HUES6 (cell line): ENCODE data around the gene ZG16B.

Source experiments
- H3K27ac ChIP-seq: 2 replicates; pipeline ENCODE4 v1.7.0; 2013; ENCODE audit warnings: low read depth, mild to moderate bottlenecking, low read length, inconsistent platforms
- H3K27me3 ChIP-seq: 2 replicates; pipeline ENCODE4 v1.6.1; 2013; ENCODE audit warnings: low read length; ENCODE audit not compliant: control insufficient read depth, insufficient read depth
- H3K36me3 ChIP-seq: 2 replicates; pipeline ENCODE4 v1.6.1; 2013; ENCODE audit warnings: low read length; ENCODE audit not compliant: control insufficient read depth, insufficient read depth
- H3K4me1 ChIP-seq: 2 replicates; pipeline ENCODE4 v1.6.1; 2013; ENCODE audit warnings: low read length; ENCODE audit not compliant: control insufficient read depth, insufficient read depth
- H3K4me3 ChIP-seq: 2 replicates; pipeline ENCODE4 v1.5.1; 2013; ENCODE audit warnings: low read depth, low read length
- H3K9ac ChIP-seq: one replicate; pipeline ENCODE4 v1.6.1; 2013; ENCODE audit warnings: mild to moderate bottlenecking, low read length
- H3K9me3 ChIP-seq: 2 replicates; pipeline ENCODE4 v1.6.1; 2013; ENCODE audit warnings: low read depth, low read length; ENCODE audit not compliant: control insufficient read depth, insufficient read depth

Gene ZG16B

DNA sequence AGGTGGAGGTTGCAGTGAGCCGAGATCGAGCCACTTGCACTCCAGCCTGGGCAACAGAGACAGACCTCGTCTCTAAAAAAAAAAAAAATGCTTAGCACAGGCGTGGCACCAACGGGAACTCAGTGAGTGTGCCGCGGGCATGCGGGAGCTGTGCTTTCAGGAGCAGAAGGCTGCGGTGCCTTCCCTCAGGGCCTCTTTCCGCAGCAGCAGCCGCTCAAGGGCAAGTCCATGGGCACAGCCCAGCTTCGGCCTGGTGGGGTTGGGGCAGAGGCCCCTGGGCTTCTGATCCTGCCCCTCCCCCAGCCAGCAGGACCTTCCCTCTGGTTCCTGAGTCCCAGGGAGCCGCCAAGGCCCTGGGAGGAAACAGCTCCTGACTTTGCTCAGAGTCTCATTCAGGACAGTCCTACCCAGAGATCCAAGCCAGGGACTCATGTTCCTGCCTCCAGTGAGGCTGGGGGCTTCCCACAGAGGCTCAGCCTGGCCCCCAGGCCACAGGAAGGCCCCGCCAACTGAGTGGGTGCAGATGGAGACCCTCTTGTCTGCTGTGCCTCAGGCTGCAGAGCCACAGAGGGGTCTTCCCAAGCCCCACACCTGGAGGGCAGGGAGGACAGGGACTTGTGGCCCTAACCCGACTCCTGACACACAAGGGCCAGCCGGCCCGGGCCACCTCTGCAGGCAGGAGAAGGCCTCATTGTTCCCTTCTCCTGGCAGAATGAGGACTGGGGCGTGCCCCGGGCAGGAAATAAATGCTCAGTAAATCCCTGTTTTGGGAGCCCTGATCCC, 3.3 kb upstream of the ZG16B start:
- Histone ChIP-seq H3K4me1 (peaks cover 5% of the 10 kb centered on the region; the same call in 1 of the 2 replicates), H3K27ac (no peak overlapping the region), H3K36me3 (no peaks in the 10 kb centered on the region), H3K9ac (no peak overlapping the region), H3K4me3 (no peak overlapping the region), H3K27me3 (no peaks in the 10 kb centered on the region), H3K9me3 (no peaks in the 10 kb centered on the region)

DNA sequence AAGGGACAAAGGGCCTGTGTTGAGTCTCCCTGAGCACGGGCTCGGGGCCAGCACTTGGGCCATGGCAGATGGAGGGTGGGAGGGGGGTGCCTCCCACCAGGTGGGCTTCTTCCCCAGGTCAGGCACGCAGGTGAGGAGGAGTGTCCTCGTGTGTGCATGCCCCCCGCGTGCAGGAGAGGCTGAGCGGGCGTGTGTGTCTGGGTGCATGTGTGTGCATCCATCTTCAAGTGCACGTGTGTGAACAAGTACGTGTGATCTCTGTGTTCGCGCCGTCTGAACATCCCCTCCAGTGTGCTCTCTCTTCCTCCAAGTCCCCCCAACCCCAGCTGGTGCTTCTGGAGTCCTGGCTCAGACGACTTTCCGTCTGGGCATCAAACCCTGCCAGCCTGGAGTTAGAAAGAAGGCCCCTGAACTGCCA, 2.7 kb upstream of the ZG16B start:
- no peak overlapping the region for H3K9ac ChIP-seq
- no peaks in the 10 kb centered on the region for H3K36me3 ChIP-seq
- H3K27ac ChIP-seq = no peak overlapping the region
- H3K4me1 ChIP-seq = peaks cover 5% of the 10 kb centered on the region; the same call in 1 of the 2 replicates
- H3K4me3 ChIP-seq = no peak overlapping the region
- H3K9me3 ChIP-seq = no peaks in the 10 kb centered on the region
- H3K27me3 ChIP-seq = no peaks in the 10 kb centered on the region

DNA sequence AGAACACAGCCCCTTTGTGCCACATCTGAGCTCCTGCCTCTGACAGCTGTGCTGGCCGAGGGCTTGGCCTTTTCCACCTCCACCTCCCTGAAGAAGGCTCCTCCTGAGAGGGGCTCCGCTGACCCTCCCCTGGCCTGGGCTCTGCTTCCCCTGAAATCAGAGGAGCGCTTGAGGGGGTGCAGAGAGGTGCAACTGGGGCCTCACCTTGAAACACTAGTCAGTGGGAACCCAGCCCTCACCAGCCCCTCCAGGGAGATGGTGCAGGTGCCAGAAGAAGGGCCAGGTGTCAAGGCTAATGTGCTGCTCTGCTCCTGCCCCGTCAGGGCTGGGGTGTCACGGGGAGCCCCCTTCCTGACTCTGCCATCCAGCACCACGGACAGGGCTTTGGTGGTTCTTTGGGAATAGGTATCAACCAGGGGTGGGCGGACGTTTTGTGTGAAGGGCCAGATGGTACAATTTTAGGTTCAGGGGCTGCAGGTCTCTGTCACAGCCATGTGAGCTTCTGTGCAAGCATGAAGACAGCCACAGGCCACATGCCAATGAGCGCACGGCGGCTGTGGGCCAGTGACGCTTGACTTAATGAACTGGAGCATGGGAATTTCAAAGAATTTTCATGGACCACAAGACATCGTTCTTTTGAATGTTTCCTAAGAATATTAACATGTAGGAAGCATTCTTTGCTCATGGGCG, 2.1 kb upstream of the ZG16B start:
- no peak overlapping the region for H3K27ac ChIP-seq

DNA sequence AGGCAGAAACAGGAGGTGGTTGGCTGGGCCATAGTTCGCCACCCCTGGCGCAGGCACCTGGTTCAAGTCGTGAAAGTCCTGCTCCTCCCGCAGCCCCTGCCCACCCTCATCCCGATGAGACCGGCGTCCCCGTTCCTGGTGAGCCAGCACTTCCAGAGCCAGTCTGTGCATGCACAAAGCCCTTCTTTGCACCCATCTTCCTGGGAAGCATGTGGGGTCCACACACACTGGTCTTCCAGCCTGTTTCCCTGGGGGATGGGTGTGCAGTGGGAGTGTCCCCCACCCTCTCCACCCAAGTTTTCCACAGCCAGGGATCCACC, 1.6 kb upstream of the ZG16B start:
- H3K36me3 ChIP-seq = no peaks in the 10 kb centered on the region
- no peak overlapping the region for H3K27ac ChIP-seq
- H3K4me3 ChIP-seq = no peak overlapping the region
- no peaks in the 10 kb centered on the region for H3K27me3 ChIP-seq
- H3K4me1 ChIP-seq = peaks cover 5% of the 10 kb centered on the region; the same call in 1 of the 2 replicates
- no peak overlapping the region for H3K9ac ChIP-seq
- H3K9me3 ChIP-seq = no peaks in the 10 kb centered on the region

More for the DNA sequence above, 2.1 kb upstream of the ZG16B start:
- peaks cover 5% of the 10 kb centered on the region; the same call in 1 of the 2 replicates for H3K4me1 ChIP-seq
- H3K27me3 ChIP-seq = no peaks in the 10 kb centered on the region
- H3K9me3 ChIP-seq = no peaks in the 10 kb centered on the region
- H3K4me3 ChIP-seq = no peak overlapping the region
- H3K9ac ChIP-seq = no peak overlapping the region
- no peaks in the 10 kb centered on the region for H3K36me3 ChIP-seq

DNA sequence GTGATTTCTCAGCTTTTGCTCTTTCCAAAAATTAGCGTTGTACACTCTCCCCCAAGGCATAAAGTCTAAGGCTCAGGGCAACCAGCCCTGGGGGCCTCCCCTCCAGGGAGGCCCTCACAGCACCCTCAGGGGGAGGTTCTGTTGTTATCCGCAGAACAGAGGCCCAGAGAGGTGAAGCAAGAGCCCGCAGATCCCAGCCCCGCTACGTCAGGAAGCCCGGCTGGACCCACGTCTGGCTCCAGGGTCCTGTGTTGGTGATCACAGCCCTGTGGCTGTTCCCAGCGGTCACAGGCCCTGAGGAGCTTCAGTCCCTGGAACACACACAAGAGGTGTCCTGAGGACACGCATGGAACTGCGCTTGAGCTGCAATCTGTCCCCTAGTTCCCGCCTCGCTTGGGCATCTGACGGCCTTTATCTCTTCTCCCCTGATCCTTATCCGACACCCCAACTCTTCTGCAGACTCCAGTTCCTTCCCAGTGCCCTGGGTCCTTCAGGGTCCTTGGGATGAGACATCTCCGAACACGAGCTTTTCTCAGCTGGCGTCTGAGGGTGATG, 1.1 kb upstream of the ZG16B start:
- H3K4me1 ChIP-seq = peaks cover 5% of the 10 kb centered on the region; the same call in 1 of the 2 replicates
- H3K27me3 ChIP-seq = no peaks in the 10 kb centered on the region
- no peak overlapping the region for H3K4me3 ChIP-seq
- H3K36me3 ChIP-seq = no peaks in the 10 kb centered on the region
- H3K9me3 ChIP-seq = no peaks in the 10 kb centered on the region
- no peak overlapping the region for H3K9ac ChIP-seq
- H3K27ac ChIP-seq = no peak overlapping the region

DNA sequence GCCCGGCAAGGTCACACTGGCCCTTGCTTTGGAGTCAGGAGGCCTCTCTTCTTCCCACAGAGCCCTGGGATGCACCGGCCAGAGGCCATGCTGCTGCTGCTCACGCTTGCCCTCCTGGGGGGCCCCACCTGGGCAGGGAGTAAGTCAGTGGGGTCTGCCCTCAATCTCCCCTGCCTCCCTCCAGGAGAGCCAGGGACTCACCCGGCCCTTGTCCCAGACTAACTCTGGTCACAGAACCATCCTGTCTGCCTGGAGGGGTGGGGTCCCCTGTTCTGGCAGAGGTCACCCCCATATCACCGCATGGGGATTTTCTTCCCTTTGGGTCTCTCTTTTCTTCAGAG, 222 bp downstream of the ZG16B start:
- no peak overlapping the region for H3K4me3 ChIP-seq
- H3K9ac ChIP-seq = no peak overlapping the region
- no peaks in the 10 kb centered on the region for H3K9me3 ChIP-seq
- peaks cover 7% of the 10 kb centered on the region; the same call in 1 of the 2 replicates for H3K4me1 ChIP-seq
- no peaks in the 10 kb centered on the region for H3K36me3 ChIP-seq
- H3K27me3 ChIP-seq = no peaks in the 10 kb centered on the region
- no peak overlapping the region for H3K27ac ChIP-seq

DNA sequence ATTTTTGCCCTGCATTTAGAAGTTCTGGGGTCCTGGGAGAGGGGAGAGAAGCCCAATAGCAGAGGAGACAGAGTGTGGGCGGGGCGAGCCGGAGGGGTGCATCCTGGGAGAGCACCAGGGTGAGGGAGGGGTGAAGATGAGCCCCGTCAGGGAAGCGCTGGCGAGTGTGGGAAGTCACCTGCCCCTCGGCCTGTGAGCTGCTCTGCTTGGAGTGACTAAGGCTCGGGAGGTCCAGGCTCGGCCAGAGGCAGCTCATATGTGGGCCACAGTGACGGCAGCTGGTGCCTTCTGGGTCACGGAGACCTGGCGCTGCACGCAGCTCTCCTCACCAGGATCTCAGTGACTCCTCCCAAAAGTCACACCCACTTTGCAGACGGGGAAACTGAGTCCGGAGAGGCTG, 1.1 kb downstream of the ZG16B start:
- H3K27me3 ChIP-seq = no peaks in the 10 kb centered on the region
- no peaks in the 10 kb centered on the region for H3K36me3 ChIP-seq
- H3K27ac ChIP-seq = no peak overlapping the region
- no peak overlapping the region for H3K4me3 ChIP-seq
- peaks cover 15% of the 10 kb centered on the region for H3K4me1 ChIP-seq
- no peaks in the 10 kb centered on the region for H3K9me3 ChIP-seq
- no peak overlapping the region for H3K9ac ChIP-seq

DNA sequence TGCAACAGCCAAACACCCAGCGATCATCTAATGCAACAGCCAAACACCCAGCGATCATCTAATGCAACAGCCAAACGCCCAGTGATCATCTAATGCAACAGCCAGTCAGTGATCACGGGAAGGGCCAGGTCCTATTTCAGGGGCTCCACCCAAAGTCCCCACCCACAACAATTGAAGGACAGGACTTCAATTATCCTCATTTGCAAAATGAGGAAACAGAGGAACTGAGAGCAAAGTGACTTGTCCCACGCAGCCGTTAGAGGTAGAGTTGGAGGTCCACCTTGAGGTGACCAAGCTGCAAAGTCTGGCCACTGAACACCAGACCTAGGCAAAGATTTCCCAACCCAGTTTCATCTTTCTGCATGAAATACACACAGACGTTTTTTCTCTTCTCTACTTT, 3.7 kb downstream of the ZG16B start:
- peaks cover 15% of the 10 kb centered on the region for H3K4me1 ChIP-seq
- no peak overlapping the region for H3K9ac ChIP-seq
- H3K27ac ChIP-seq = no peak overlapping the region
- no peaks in the 10 kb centered on the region for H3K9me3 ChIP-seq
- no peak overlapping the region for H3K4me3 ChIP-seq
- no peaks in the 10 kb centered on the region for H3K27me3 ChIP-seq
- no peaks in the 10 kb centered on the region for H3K36me3 ChIP-seq

DNA sequence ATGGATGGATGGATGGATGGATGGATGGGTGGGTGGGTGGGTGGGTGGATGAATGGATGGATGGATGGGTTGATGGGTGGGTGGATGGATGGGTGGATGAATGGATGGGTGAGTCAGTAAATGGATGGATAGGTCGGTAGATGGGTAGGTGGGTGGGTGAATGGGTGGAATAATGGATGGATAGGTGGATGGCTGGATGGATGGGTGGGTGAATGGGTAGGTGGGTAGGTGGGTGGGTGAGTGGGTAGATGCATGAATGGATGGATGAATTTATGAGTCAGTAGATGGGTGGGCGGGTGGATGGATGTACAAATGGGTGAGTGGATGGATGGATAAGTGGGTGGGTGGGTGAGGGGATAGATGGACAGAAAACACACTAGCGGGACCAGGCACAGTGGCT, 4.9 kb downstream of the ZG16B start:
- Histone ChIP-seq H3K9ac (no peak overlapping the region), H3K4me3 (no peak overlapping the region), H3K9me3 (no peaks in the 10 kb centered on the region), H3K36me3 (no peaks in the 10 kb centered on the region), H3K27me3 (no peaks in the 10 kb centered on the region), H3K27ac (no peak overlapping the region), H3K4me1 (peaks cover 15% of the 10 kb centered on the region)

DNA sequence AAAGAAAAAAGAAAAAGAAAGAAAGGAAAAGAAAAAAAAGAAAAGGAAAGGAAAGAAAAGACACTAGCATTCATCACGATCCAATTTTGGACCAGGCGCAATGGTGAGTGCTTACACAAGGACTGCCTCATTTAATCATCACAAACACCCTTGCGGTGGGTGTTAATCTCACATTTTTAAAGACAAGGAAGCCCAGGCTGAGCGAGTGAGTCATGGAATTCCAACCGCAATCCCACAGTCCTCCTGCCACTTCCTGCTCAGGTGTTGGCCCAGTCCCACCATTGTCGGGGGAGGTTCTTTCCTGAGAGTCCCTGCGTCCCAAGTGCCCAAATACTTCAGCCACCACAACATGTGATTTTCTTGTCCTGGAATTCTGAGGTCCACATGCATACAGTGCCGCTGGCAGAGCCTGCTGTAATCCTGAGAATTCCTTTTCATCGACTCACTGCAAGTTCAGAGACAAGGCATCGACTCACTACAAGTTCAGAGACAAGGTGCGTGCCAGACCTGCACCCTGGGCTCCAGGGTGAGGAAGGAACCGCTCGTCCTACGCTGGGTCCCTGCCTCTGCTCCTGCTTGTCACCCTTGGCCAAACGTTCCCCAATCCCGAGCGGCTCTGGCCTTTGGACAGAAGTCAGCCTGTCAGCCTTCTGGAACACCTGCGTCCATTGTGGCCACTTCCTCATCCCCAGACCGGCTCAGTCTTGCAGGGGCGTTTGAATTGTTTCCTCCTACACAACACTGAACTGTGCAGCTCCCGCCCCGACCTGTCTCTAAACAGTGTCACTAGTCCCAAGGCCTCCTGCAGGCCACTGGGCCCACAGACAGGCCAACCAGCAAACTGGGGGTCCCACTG, 5.8 kb downstream of the ZG16B start:
- no peak overlapping the region for H3K4me3 ChIP-seq
- H3K9ac ChIP-seq = peak overlapping the region; percentile 63
- peak overlapping the region; percentile 49; the same call in 1 of the 2 replicates for H3K27ac ChIP-seq
- H3K4me1 ChIP-seq = peaks cover 15% of the 10 kb centered on the region
- H3K36me3 ChIP-seq = no peaks in the 10 kb centered on the region
- no peaks in the 10 kb centered on the region for H3K27me3 ChIP-seq
- no peaks in the 10 kb centered on the region for H3K9me3 ChIP-seq
